HEK293T (cell line): ENCODE results near the gene VLDLR.

ENCODE experiments used
- ARNT ChIP-seq: fragments of 450-650 bp; IDR thresholded peaks from 2 replicates; pipeline ENCODE4 v1.6.1; 2017; ENCODE audit warnings: mild to moderate bottlenecking
- BHLHE40 ChIP-seq: fragments of 450-650 bp; IDR thresholded peaks from 2 replicates; pipeline ENCODE4 v1.6.1; 2016; ENCODE audit warnings: mild to moderate bottlenecking, moderate library complexity, borderline replicate concordance
- ELF4 ChIP-seq: fragments of 450-650 bp; IDR thresholded peaks from 2 replicates; pipeline ENCODE4 v1.6.1; 2017; ENCODE audit warnings: antibody characterized with exemption
- FOXK2 ChIP-seq: fragments of 450-650 bp; IDR thresholded peaks from 2 replicates; pipeline ENCODE4 v1.6.1; 2016; ENCODE audit warnings: mild to moderate bottlenecking
- FOXM1 ChIP-seq: fragments of 450-650 bp; IDR thresholded peaks from 2 replicates; pipeline ENCODE4 v1.6.1; 2017; ENCODE audit warnings: mild to moderate bottlenecking, borderline replicate concordance
- NFRKB ChIP-seq: fragments of 450-650 bp; IDR thresholded peaks from 2 replicates; pipeline ENCODE4 v1.6.1; 2016; ENCODE audit warnings: mild to moderate bottlenecking, moderate library complexity
- SP1 ChIP-seq: fragments of 450-650 bp; IDR thresholded peaks from 2 replicates; pipeline ENCODE4 v1.6.1; 2017
- TARDBP ChIP-seq: fragments of 450-650 bp; IDR thresholded peaks from 2 replicates; pipeline ENCODE4 v1.6.1; 2016
- TF ChIP-seq, protein P1 (sequence below): fragments of 450-650 bp; IDR thresholded peaks from 2 replicates; pipeline ENCODE4 v1.6.1; 2016

DNA sequence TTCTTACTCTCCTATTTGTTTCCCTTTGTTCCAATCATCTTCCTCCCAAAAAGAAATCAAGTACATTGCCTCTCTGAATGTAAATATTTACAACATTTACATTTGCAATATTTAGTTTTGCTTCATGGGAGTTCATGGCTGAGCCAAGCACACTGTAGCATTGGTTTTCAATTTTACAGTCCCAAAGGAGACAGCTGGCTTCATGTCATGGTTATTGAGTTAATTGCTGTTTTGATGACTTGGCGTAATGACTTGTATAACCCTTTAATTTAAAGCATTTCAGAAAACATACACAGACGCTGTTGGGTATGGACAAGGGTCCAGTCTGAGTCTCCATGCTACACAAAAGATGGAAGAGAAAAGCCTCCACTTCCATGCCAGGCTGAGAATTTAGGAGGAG is 25.6 kb upstream of the VLDLR start:
- TF ChIP-seq FOXK2 (no peak), NFRKB (no peak), BHLHE40 (no peak), ELF4 (no peak), ARNT (no peak), TARDBP (no peak), SP1 (no peak), FOXM1 (no peak)
- TF ChIP-seq, protein P1, sequence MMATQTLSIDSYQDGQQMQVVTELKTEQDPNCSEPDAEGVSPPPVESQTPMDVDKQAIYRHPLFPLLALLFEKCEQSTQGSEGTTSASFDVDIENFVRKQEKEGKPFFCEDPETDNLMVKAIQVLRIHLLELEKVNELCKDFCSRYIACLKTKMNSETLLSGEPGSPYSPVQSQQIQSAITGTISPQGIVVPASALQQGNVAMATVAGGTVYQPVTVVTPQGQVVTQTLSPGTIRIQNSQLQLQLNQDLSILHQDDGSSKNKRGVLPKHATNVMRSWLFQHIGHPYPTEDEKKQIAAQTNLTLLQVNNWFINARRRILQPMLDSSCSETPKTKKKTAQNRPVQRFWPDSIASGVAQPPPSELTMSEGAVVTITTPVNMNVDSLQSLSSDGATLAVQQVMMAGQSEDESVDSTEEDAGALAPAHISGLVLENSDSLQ, result no peak
